BE2C (cell line): ENCODE measurements around the gene MCC.

Source experiments
- DNase-seq: peaks from one replicate; pipeline ENCODE4 v3.0.0-alpha.2; 2020
- H3K27me3 ChIP-seq: fragments of 250-450 bp; sonication (Bioruptor Pico); 2 replicates; pipeline ENCODE4 v1.5.1; 2020; ENCODE audit warnings: mild to moderate bottlenecking
- H3K36me3 ChIP-seq: fragments of 250-450 bp; sonication (Bioruptor Pico); 2 replicates; pipeline ENCODE4 v1.5.1; 2020; ENCODE audit warnings: mild to moderate bottlenecking
- H3K4me1 ChIP-seq: fragments of 250-450 bp; sonication (Bioruptor Pico); 2 replicates; pipeline ENCODE4 v1.5.1; 2020
- H3K4me3 ChIP-seq: 2 replicates; pipeline ENCODE4 v1.5.1; 2011; ENCODE audit warnings: low read depth, low read length
- H3K9me3 ChIP-seq: fragments of 250-450 bp; sonication (Bioruptor Pico); 2 replicates; pipeline ENCODE4 v1.5.1; 2020
- TF ChIP-seq, protein P1 (sequence below): IDR thresholded peaks from 2 replicates; pipeline ENCODE4 v1.5.1; 2012; ENCODE audit warnings: mild to moderate bottlenecking, low read depth, low read length

The MCC gene

DNA sequence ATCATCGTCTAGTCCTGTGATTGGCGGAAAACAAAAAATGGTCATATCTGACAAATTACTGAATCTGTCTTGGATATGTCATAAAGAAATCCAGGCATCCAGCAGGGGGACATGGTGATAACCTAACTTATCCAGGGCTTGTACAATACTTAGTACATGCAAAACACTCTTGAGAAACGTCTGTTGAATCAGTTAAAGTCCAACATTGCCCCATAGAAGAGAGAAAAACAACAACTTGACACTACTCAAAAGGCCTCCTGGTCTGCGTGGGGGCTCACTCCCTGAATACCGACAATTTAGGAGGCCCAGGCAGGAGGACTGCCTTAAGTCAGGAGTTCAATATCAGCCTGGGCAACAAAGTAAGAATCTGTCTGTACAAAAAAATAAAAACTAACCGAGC lies 294.1 kb downstream of the MCC start:
- TF ChIP-seq, protein P1, sequence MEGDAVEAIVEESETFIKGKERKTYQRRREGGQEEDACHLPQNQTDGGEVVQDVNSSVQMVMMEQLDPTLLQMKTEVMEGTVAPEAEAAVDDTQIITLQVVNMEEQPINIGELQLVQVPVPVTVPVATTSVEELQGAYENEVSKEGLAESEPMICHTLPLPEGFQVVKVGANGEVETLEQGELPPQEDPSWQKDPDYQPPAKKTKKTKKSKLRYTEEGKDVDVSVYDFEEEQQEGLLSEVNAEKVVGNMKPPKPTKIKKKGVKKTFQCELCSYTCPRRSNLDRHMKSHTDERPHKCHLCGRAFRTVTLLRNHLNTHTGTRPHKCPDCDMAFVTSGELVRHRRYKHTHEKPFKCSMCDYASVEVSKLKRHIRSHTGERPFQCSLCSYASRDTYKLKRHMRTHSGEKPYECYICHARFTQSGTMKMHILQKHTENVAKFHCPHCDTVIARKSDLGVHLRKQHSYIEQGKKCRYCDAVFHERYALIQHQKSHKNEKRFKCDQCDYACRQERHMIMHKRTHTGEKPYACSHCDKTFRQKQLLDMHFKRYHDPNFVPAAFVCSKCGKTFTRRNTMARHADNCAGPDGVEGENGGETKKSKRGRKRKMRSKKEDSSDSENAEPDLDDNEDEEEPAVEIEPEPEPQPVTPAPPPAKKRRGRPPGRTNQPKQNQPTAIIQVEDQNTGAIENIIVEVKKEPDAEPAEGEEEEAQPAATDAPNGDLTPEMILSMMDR = no peak
- peaks cover 26% of the 10 kb centered on the region for H3K4me1 ChIP-seq
- no peak for DNase-seq
- H3K9me3 ChIP-seq = peaks cover 4% of the 10 kb centered on the region; the same call in 1 of the 2 replicates
- H3K36me3 ChIP-seq = peaks cover 22% of the 10 kb centered on the region
- H3K4me3 ChIP-seq = no peak overlapping the region
- no peaks in the 10 kb centered on the region for H3K27me3 ChIP-seq

DNA sequence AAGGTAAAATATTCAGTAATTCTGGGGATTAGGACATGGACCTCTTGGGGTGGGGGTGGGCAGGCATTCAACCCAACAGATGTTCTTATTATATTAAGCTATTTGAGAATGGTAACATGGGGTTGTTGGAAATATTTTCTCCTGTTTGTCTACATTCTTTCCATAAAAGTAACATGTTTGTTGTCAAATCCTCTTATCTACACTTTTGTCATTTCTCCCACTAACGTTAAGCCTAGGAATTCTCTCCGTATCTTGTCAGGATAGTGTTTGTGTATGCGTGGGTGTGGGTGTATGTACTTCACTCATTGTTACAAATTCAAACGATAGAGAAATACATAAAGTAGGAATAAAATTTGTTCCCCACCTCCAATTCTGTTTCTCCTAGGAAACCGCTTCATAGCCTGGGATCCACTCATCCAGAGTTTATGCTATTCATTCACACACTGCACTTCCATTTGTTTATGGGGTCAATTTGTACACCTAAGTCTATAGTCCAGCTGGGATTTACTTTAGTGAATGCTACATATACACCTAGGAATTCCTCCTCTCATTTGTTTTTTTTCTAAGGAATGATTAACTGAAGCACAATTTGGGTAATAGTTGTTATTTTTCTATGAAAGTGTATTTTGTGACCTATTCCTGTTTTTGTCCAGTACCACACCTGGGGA lies 294.8 kb downstream of the MCC start:
- peaks cover 29% of the 10 kb centered on the region for H3K4me1 ChIP-seq
- TF ChIP-seq, protein P1 = no peak
- no peak for DNase-seq
- no peaks in the 10 kb centered on the region for H3K27me3 ChIP-seq
- peaks cover 4% of the 10 kb centered on the region; the same call in 1 of the 2 replicates for H3K9me3 ChIP-seq
- no peak overlapping the region for H3K4me3 ChIP-seq
- H3K36me3 ChIP-seq = peaks cover 22% of the 10 kb centered on the region

DNA sequence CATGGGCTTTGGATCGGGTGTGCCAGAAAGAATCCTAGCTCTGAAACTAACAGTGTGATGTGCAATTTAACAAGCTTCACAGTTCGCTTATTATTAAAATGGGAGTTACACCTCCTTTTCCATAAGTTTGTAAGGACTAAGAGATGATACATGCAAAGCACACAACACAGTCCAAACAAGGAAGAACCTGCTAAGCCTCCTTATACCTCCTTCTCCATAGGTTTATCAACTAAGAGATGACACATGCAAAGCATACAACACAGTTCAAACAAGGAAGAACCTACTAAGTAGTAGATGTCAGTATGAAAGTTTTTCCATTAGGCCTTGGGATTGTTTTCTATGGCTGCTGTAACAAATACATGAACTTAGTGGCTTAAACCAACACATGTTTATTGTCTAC lies 295.7 kb downstream of the MCC start:
- H3K4me3 ChIP-seq = no peak overlapping the region
- DNase-seq = no peak
- peaks cover 24% of the 10 kb centered on the region for H3K4me1 ChIP-seq
- H3K36me3 ChIP-seq = peaks cover 22% of the 10 kb centered on the region
- H3K9me3 ChIP-seq = peaks cover 4% of the 10 kb centered on the region; the same call in 1 of the 2 replicates
- TF ChIP-seq, protein P1 = no peak
- H3K27me3 ChIP-seq = no peaks in the 10 kb centered on the region

DNA sequence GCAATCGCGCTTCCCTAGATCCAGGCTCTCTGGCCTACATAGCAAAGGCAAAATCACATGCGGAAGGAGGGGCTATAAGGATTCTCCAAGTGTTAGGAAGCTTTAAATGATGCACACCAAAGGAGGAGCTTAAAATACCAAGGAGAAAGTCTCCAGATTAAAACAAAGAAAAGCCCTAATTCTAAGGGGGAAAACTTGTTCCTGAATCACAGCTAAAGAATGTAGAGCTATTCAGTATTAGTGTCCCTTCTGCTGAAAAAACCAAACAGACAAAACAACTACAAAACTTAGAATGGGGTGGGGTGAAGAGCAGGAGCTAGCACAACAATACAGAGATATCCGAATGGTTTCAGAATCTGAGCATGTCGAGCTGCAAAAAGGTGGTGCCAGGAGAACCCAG lies 297.9 kb downstream of the MCC start:
- TF ChIP-seq, protein P1 = no peak
- Histone ChIP-seq H3K4me1 (peaks cover 25% of the 10 kb centered on the region), H3K9me3 (peaks cover 4% of the 10 kb centered on the region; the same call in 1 of the 2 replicates), H3K27me3 (no peaks in the 10 kb centered on the region), H3K36me3 (peaks cover 19% of the 10 kb centered on the region), H3K4me3 (no peak overlapping the region)
- DNase-seq = no peak

DNA sequence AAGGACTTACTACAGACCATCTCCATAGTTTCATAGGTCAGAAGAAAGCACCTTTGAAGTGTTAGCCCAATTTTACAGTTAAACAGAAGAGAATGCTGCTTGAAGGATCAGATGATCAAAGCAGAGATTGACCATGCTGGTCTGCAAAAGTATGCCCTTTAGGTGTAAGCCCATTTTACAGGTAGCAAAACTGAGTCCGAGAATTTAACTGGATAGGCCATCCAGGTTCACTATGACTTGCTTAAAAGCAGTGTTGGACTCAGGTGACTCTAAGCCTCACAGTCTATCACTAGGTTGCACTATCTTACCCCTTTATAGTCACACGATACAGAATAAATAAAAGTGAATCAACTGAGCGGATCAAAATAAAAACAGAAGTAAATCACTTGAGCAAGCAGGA lies 299.0 kb downstream of the MCC start:
- no peak for DNase-seq
- H3K36me3 ChIP-seq = peaks cover 12% of the 10 kb centered on the region
- H3K9me3 ChIP-seq = peaks cover 4% of the 10 kb centered on the region; the same call in 1 of the 2 replicates
- no peak overlapping the region for H3K4me3 ChIP-seq
- TF ChIP-seq, protein P1 = no peak
- H3K27me3 ChIP-seq = no peaks in the 10 kb centered on the region
- peaks cover 20% of the 10 kb centered on the region for H3K4me1 ChIP-seq

DNA sequence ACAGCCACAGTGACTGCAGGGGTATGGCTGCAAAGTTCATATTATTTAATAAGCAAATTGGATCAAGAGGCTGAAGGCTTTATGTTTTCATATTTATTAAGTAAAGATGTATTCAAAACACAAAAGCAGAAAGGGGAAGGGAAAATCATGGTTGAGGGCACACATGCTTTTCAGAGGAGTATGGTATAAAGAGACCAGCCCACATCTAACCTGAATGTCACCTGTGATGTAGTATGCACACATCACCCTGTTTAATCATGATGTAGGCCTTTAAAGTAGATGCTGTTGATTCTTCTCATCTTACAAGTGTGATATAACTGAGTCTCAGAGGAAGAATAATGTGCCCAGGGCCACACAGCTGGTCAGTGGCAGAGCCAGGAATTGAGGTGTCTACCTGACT lies 299.8 kb downstream of the MCC start:
- TF ChIP-seq, protein P1 = no peak
- peaks cover 5% of the 10 kb centered on the region for H3K36me3 ChIP-seq

More for the DNA sequence above, 299.8 kb downstream of the MCC start:
- no peak for DNase-seq
- no peaks in the 10 kb centered on the region for H3K27me3 ChIP-seq
- H3K4me1 ChIP-seq = peaks cover 28% of the 10 kb centered on the region
- no peak overlapping the region for H3K4me3 ChIP-seq
- H3K9me3 ChIP-seq = no peaks in the 10 kb centered on the region
